Measurements from ENCODE around the gene PRSS33. TPM values are rescaled to one million over a fixed set of nuclear protein-coding genes. Genes with fewer than 3 reads are reported as not detected.

The PRSS33 gene, protein sequence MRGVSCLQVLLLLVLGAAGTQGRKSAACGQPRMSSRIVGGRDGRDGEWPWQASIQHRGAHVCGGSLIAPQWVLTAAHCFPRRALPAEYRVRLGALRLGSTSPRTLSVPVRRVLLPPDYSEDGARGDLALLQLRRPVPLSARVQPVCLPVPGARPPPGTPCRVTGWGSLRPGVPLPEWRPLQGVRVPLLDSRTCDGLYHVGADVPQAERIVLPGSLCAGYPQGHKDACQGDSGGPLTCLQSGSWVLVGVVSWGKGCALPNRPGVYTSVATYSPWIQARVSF
- under 1 TPM in 1 of 2 donors, not detected in 1; 0.46 TPM for total RNA-seq

DNA sequence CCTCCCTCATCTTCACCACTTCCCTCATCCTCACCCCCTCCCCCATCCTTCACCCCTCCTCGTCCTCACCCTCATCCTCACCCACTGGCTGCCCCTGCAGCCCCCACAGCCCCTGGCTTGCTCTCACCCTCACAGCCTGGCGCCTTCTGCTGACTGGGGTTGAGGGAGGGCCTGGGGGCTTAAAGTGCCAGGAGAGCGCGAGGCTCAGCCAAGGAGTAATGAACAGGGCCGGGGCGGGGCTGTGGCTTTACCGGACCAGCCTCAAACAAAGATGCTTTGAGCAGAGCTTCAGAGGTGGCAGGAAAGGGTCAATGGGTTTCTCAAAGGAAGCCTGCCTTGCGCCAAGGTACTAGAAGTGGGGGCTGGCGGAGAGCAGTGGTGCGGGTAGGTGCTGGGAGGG lies at the start of gene PRSS33:
TSS of gene PRSS33 (minus strand) at position 155 of the 400 bp plus-strand sequence. CDS start 1,013 bp downstream, outside the sequence.
- H3K4me1 Mint-ChIP-seq (ENCODE audit: low read depth), result peaks cover 11% of the 10 kb centered on the region
- no peak for DNase-seq
- ATAC-seq (replicated peaks in 1 of 2), result no peak
- H3K4me3 Mint-ChIP-seq, result peak within 1 kb of the TSS in 1 of 2 donors; percentile 59
- no peaks in the 10 kb centered on the region for H3K36me3 Mint-ChIP-seq (ENCODE audit: insufficient read depth in 2 of 2)
- no peaks in the 10 kb centered on the region for H3K9me3 Mint-ChIP-seq
- H3K27ac Mint-ChIP-seq, result peak within 1 kb of the TSS; percentile 29
- peaks cover 23% of the 10 kb centered on the region for H3K27me3 Mint-ChIP-seq (ENCODE audit: low read depth)

DNA sequence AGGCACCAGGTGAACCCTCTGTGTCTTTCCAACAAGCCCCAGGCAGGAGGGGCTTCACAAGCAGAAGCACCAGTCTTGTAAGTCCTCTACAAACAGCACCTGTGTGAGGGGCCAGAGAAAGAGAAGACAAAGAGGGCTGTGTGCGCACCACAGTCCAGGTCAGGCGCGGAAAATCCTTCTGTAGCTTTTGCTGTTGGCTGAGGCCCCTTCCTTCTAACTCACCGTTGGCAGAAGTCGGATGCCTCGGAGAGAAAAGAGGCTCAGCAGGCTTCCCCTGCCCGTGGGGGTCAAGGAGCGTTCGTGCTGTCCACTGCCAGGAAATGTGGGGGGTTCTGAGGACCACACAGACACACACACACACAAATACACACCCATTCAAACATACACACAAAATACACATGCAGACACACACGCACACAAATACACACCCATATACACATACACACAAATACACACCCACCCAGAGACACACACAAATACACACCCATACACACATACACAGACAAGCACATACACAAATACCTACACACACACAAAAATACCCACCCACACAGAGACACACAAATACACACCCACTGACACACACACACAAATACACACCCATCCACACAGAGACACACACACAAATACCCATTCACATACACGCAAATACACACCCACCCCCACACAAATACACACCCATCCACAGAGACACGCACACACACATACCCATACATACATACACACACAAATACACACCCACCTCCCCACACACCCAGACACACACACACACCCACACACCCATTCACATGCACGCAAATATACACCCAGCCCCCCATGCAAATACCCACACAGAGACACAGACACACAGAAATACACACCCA lies 49.5 kb upstream of the PRSS33 start:
- Mint-ChIP-seq H3K27me3 (ENCODE audit: low read depth) (peaks cover 15% of the 10 kb centered on the region), H3K9me3 (no peaks in the 10 kb centered on the region), H3K4me3 (no peak overlapping the region), H3K4me1 (ENCODE audit: low read depth) (peaks cover 16% of the 10 kb centered on the region), H3K36me3 (ENCODE audit: insufficient read depth in 2 of 2) (no peaks in the 10 kb centered on the region), H3K27ac (no peak overlapping the region)
- ATAC-seq (replicated peaks in 1 of 2) (no peak), DNase-seq (no peak)

DNA sequence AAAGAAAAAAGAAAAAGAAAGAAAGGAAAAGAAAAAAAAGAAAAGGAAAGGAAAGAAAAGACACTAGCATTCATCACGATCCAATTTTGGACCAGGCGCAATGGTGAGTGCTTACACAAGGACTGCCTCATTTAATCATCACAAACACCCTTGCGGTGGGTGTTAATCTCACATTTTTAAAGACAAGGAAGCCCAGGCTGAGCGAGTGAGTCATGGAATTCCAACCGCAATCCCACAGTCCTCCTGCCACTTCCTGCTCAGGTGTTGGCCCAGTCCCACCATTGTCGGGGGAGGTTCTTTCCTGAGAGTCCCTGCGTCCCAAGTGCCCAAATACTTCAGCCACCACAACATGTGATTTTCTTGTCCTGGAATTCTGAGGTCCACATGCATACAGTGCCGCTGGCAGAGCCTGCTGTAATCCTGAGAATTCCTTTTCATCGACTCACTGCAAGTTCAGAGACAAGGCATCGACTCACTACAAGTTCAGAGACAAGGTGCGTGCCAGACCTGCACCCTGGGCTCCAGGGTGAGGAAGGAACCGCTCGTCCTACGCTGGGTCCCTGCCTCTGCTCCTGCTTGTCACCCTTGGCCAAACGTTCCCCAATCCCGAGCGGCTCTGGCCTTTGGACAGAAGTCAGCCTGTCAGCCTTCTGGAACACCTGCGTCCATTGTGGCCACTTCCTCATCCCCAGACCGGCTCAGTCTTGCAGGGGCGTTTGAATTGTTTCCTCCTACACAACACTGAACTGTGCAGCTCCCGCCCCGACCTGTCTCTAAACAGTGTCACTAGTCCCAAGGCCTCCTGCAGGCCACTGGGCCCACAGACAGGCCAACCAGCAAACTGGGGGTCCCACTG lies 48.5 kb upstream of the PRSS33 start:
- H3K36me3 Mint-ChIP-seq (ENCODE audit: insufficient read depth in 2 of 2), result no peaks in the 10 kb centered on the region
- peaks cover 10% of the 10 kb centered on the region for H3K4me1 Mint-ChIP-seq (ENCODE audit: low read depth)
- no peaks in the 10 kb centered on the region for H3K9me3 Mint-ChIP-seq
- H3K4me3 Mint-ChIP-seq, result no peak overlapping the region
- DNase-seq, result no peak
- peaks cover 15% of the 10 kb centered on the region for H3K27me3 Mint-ChIP-seq (ENCODE audit: low read depth)
- ATAC-seq (replicated peaks in 1 of 2), result no peak
- no peak overlapping the region for H3K27ac Mint-ChIP-seq

DNA sequence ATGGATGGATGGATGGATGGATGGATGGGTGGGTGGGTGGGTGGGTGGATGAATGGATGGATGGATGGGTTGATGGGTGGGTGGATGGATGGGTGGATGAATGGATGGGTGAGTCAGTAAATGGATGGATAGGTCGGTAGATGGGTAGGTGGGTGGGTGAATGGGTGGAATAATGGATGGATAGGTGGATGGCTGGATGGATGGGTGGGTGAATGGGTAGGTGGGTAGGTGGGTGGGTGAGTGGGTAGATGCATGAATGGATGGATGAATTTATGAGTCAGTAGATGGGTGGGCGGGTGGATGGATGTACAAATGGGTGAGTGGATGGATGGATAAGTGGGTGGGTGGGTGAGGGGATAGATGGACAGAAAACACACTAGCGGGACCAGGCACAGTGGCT lies 47.6 kb upstream of the PRSS33 start:
- H3K27ac Mint-ChIP-seq, result no peak overlapping the region
- peaks cover 10% of the 10 kb centered on the region for H3K4me1 Mint-ChIP-seq (ENCODE audit: low read depth)

DNA sequence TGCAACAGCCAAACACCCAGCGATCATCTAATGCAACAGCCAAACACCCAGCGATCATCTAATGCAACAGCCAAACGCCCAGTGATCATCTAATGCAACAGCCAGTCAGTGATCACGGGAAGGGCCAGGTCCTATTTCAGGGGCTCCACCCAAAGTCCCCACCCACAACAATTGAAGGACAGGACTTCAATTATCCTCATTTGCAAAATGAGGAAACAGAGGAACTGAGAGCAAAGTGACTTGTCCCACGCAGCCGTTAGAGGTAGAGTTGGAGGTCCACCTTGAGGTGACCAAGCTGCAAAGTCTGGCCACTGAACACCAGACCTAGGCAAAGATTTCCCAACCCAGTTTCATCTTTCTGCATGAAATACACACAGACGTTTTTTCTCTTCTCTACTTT lies 46.4 kb upstream of the PRSS33 start:
- ATAC-seq (replicated peaks in 1 of 2) (no peak), DNase-seq (no peak)
- Mint-ChIP-seq H3K27ac (no peak overlapping the region), H3K4me1 (ENCODE audit: low read depth) (peaks cover 2% of the 10 kb centered on the region), H3K4me3 (no peak overlapping the region), H3K9me3 (no peaks in the 10 kb centered on the region), H3K27me3 (ENCODE audit: low read depth) (peaks cover 15% of the 10 kb centered on the region), H3K36me3 (ENCODE audit: insufficient read depth in 2 of 2) (no peaks in the 10 kb centered on the region)

More for the DNA sequence above, 47.6 kb upstream of the PRSS33 start:
- Mint-ChIP-seq H3K9me3 (no peaks in the 10 kb centered on the region), H3K36me3 (ENCODE audit: insufficient read depth in 2 of 2) (no peaks in the 10 kb centered on the region), H3K27me3 (ENCODE audit: low read depth) (peaks cover 15% of the 10 kb centered on the region), H3K4me3 (no peak overlapping the region)
- no peak for DNase-seq
- ATAC-seq (replicated peaks in 1 of 2), result no peak

DNA sequence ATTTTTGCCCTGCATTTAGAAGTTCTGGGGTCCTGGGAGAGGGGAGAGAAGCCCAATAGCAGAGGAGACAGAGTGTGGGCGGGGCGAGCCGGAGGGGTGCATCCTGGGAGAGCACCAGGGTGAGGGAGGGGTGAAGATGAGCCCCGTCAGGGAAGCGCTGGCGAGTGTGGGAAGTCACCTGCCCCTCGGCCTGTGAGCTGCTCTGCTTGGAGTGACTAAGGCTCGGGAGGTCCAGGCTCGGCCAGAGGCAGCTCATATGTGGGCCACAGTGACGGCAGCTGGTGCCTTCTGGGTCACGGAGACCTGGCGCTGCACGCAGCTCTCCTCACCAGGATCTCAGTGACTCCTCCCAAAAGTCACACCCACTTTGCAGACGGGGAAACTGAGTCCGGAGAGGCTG lies 43.8 kb upstream of the PRSS33 start:
- no peaks in the 10 kb centered on the region for H3K4me1 Mint-ChIP-seq (ENCODE audit: low read depth)
- H3K36me3 Mint-ChIP-seq (ENCODE audit: insufficient read depth in 2 of 2), result no peaks in the 10 kb centered on the region
- H3K4me3 Mint-ChIP-seq, result no peak overlapping the region
- ATAC-seq (replicated peaks in 1 of 2), result no peak
- H3K27ac Mint-ChIP-seq, result no peak overlapping the region
- DNase-seq, result no peak
- peaks cover 6% of the 10 kb centered on the region for H3K27me3 Mint-ChIP-seq (ENCODE audit: low read depth)
- no peaks in the 10 kb centered on the region for H3K9me3 Mint-ChIP-seq

DNA sequence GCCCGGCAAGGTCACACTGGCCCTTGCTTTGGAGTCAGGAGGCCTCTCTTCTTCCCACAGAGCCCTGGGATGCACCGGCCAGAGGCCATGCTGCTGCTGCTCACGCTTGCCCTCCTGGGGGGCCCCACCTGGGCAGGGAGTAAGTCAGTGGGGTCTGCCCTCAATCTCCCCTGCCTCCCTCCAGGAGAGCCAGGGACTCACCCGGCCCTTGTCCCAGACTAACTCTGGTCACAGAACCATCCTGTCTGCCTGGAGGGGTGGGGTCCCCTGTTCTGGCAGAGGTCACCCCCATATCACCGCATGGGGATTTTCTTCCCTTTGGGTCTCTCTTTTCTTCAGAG lies 43.0 kb upstream of the PRSS33 start:
- Mint-ChIP-seq H3K4me3 (peak overlapping the region in 1 of 2 donors; percentile 37), H3K4me1 (ENCODE audit: low read depth) (no peaks in the 10 kb centered on the region), H3K27ac (no peak overlapping the region), H3K36me3 (ENCODE audit: insufficient read depth in 2 of 2) (no peaks in the 10 kb centered on the region), H3K27me3 (ENCODE audit: low read depth) (peaks cover 6% of the 10 kb centered on the region), H3K9me3 (no peaks in the 10 kb centered on the region)
- ATAC-seq (replicated peaks in 1 of 2) (no peak), DNase-seq (no peak)

DNA sequence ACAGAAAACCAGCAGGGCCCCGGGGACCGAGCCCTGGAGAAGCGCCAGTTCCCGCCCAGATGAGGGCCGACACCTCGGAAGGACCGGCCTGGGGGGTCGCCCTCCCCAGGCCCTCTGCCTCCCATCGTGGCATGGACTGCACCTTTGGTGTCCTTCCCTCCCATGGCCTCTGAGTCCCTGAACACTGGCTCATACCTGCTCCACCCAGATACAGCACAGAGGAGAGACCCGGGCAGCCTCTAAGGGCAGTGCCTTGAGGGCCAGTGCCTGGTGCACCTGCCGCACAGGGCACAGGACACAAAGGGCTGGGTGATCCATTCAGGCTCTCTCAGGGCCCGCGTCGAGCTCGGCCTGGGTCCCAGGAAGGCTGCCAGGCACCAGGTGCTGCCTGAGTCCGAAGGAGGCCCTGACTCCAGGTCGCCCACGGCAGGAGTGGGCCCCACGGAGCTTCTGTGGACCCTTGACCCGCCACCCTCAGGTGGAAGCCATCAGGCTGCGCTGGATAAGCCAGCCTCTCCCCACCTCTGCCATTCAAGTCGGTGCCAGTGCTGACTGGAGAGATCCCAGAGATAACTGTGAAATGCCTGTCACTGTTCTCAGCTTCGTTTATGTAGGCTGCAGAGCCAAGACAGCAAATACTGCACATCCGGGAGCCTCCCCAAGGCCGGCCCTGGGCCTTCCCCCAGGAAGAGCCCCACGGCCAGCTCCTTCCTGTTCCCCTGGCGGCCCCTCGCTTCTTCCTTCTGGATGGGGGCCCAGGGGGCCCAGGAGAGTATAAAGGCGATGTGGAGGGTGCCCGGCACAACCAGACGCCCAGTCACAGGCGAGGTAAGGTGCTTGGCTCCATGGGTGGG lies 42.4 kb upstream of the PRSS33 start, which contains the start of gene ZG16B:
TSS of gene ZG16B (plus strand) at position 803 of the 854 bp plus-strand sequence. CDS start 139 bp downstream, outside the sequence.
- no peaks in the 10 kb centered on the region for H3K4me1 Mint-ChIP-seq (ENCODE audit: low read depth)
- peak in 1 of 2 donors; percentile 58 for ATAC-seq (replicated peaks in 1 of 2)

DNA sequence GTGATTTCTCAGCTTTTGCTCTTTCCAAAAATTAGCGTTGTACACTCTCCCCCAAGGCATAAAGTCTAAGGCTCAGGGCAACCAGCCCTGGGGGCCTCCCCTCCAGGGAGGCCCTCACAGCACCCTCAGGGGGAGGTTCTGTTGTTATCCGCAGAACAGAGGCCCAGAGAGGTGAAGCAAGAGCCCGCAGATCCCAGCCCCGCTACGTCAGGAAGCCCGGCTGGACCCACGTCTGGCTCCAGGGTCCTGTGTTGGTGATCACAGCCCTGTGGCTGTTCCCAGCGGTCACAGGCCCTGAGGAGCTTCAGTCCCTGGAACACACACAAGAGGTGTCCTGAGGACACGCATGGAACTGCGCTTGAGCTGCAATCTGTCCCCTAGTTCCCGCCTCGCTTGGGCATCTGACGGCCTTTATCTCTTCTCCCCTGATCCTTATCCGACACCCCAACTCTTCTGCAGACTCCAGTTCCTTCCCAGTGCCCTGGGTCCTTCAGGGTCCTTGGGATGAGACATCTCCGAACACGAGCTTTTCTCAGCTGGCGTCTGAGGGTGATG lies 41.6 kb upstream of the PRSS33 start:
- no peak overlapping the region for H3K4me3 Mint-ChIP-seq
- no peaks in the 10 kb centered on the region for H3K36me3 Mint-ChIP-seq (ENCODE audit: insufficient read depth in 2 of 2)
- H3K9me3 Mint-ChIP-seq, result no peaks in the 10 kb centered on the region
- H3K27me3 Mint-ChIP-seq (ENCODE audit: low read depth), result no peaks in the 10 kb centered on the region
- H3K27ac Mint-ChIP-seq, result no peak overlapping the region
- DNase-seq, result no peak
- no peaks in the 10 kb centered on the region for H3K4me1 Mint-ChIP-seq (ENCODE audit: low read depth)
- no peak for ATAC-seq (replicated peaks in 1 of 2)

More for the DNA sequence above, 42.4 kb upstream of the PRSS33 start, which contains the start of gene ZG16B:
- H3K27me3 Mint-ChIP-seq (ENCODE audit: low read depth), result peaks cover 3% of the 10 kb centered on the region
- H3K36me3 Mint-ChIP-seq (ENCODE audit: insufficient read depth in 2 of 2), result no peaks in the 10 kb centered on the region
- H3K9me3 Mint-ChIP-seq, result no peaks in the 10 kb centered on the region
- DNase-seq, result no peak
- H3K4me3 Mint-ChIP-seq, result peak within 1 kb of the TSS in 1 of 2 donors; percentile 37
- H3K27ac Mint-ChIP-seq, result no peak within 1 kb of the TSS

DNA sequence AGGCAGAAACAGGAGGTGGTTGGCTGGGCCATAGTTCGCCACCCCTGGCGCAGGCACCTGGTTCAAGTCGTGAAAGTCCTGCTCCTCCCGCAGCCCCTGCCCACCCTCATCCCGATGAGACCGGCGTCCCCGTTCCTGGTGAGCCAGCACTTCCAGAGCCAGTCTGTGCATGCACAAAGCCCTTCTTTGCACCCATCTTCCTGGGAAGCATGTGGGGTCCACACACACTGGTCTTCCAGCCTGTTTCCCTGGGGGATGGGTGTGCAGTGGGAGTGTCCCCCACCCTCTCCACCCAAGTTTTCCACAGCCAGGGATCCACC lies 41.1 kb upstream of the PRSS33 start:
- Mint-ChIP-seq H3K27me3 (ENCODE audit: low read depth) (no peaks in the 10 kb centered on the region), H3K27ac (no peak overlapping the region), H3K4me1 (ENCODE audit: low read depth) (no peaks in the 10 kb centered on the region), H3K4me3 (no peak overlapping the region), H3K36me3 (ENCODE audit: insufficient read depth in 2 of 2) (no peaks in the 10 kb centered on the region), H3K9me3 (no peaks in the 10 kb centered on the region)
- DNase-seq (no peak), ATAC-seq (replicated peaks in 1 of 2) (no peak)

DNA sequence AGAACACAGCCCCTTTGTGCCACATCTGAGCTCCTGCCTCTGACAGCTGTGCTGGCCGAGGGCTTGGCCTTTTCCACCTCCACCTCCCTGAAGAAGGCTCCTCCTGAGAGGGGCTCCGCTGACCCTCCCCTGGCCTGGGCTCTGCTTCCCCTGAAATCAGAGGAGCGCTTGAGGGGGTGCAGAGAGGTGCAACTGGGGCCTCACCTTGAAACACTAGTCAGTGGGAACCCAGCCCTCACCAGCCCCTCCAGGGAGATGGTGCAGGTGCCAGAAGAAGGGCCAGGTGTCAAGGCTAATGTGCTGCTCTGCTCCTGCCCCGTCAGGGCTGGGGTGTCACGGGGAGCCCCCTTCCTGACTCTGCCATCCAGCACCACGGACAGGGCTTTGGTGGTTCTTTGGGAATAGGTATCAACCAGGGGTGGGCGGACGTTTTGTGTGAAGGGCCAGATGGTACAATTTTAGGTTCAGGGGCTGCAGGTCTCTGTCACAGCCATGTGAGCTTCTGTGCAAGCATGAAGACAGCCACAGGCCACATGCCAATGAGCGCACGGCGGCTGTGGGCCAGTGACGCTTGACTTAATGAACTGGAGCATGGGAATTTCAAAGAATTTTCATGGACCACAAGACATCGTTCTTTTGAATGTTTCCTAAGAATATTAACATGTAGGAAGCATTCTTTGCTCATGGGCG lies 40.6 kb upstream of the PRSS33 start:
- ATAC-seq (replicated peaks in 1 of 2) (no peak), DNase-seq (no peak)
- Mint-ChIP-seq H3K27me3 (ENCODE audit: low read depth) (no peaks in the 10 kb centered on the region), H3K4me1 (ENCODE audit: low read depth) (no peaks in the 10 kb centered on the region), H3K4me3 (no peak overlapping the region), H3K9me3 (no peaks in the 10 kb centered on the region), H3K36me3 (ENCODE audit: insufficient read depth in 2 of 2) (no peaks in the 10 kb centered on the region), H3K27ac (no peak overlapping the region)

DNA sequence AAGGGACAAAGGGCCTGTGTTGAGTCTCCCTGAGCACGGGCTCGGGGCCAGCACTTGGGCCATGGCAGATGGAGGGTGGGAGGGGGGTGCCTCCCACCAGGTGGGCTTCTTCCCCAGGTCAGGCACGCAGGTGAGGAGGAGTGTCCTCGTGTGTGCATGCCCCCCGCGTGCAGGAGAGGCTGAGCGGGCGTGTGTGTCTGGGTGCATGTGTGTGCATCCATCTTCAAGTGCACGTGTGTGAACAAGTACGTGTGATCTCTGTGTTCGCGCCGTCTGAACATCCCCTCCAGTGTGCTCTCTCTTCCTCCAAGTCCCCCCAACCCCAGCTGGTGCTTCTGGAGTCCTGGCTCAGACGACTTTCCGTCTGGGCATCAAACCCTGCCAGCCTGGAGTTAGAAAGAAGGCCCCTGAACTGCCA lies 40.0 kb upstream of the PRSS33 start:
- no peaks in the 10 kb centered on the region for H3K4me1 Mint-ChIP-seq (ENCODE audit: low read depth)
- DNase-seq (no peak), ATAC-seq (replicated peaks in 1 of 2) (no peak)
- no peaks in the 10 kb centered on the region for H3K27me3 Mint-ChIP-seq (ENCODE audit: low read depth)
- H3K36me3 Mint-ChIP-seq (ENCODE audit: insufficient read depth in 2 of 2), result no peaks in the 10 kb centered on the region
- H3K4me3 Mint-ChIP-seq, result no peak overlapping the region
- no peaks in the 10 kb centered on the region for H3K9me3 Mint-ChIP-seq
- H3K27ac Mint-ChIP-seq, result no peak overlapping the region
